Esophagus muscularis mucosa (tissue), 4 donors: ENCODE results near the gene HOXB9. TPM values are rescaled to one million over a fixed set of nuclear protein-coding genes. Genes with fewer than 3 reads are reported as not detected.

Experiments
- DNase-seq: peaks from one replicate; pipeline ENCODE4 v3.0.0-alpha.2; 2017; ENCODE audit errors: extremely low spot score
- H3K27ac ChIP-seq, 4 donors: fragments of 200-600 bp; sonication (generic); replicated peaks in 1 of 4; 1 replicate in 3 of 4; 2 replicates in 1 of 4; pipeline ENCODE4 v1.5.1; 2016 to 2019; ENCODE audit warnings: mild to moderate bottlenecking in 1 of 4
- H3K27me3 ChIP-seq, 4 donors: fragments of 200-600 bp; sonication (generic); one replicate each; pipeline versions ENCODE4 v1.5.1 to v1.6.0; 2016 to 2019
- H3K36me3 ChIP-seq, 4 donors: fragments of 200-600 bp; sonication (generic); one replicate each; pipeline ENCODE4 v1.5.1; 2016 to 2019
- H3K4me1 ChIP-seq, 4 donors: fragments of 200-600 bp; sonication (generic); one replicate each; pipeline ENCODE4 v1.5.1; 2016 to 2019
- H3K4me3 ChIP-seq, 4 donors: fragments of 200-600 bp; sonication (generic); 1 replicate in 2 of 4; 2 replicates in 2 of 4; pipeline ENCODE4 v1.5.1; 2016 to 2019; ENCODE audit warnings: mild to moderate bottlenecking in 4 of 4, moderate library complexity in 1 of 4
- H3K9me3 ChIP-seq, 4 donors: fragments of 200-600 bp; sonication (generic); 1 replicate in 3 of 4; 2 replicates in 1 of 4; pipeline ENCODE4 v1.5.1; 2016 to 2019
- EP300 ChIP-seq: sonication (generic); formaldehyde crosslinking; IDR thresholded peaks from one replicate; pipeline ENCODE4 v1.6.1; 2017; ENCODE audit warnings: antibody characterized with exemption
- POLR2A ChIP-seq: fragments of 450-650 bp; IDR thresholded peaks from one replicate; pipeline ENCODE4 v1.6.1; 2017; ENCODE audit warnings: antibody characterized with exemption, moderate library complexity, mild to moderate bottlenecking, low read depth
- POLR2AphosphoS5 ChIP-seq, 2 donors: sonication (generic); formaldehyde crosslinking; IDR thresholded peaks; one replicate each; pipeline ENCODE4 v1.6.1; 2017; ENCODE audit warnings: antibody characterized with exemption in 2 of 2
- WGBS: methylation state at CpG from one replicate; pipeline ENCODE4 v1.1.5; 2018; 5-methylcytosine and 5-hydroxymethylcytosine counted together
- intact Hi-C: fragments of 100-400 bp; cut with DNase I; formaldehyde crosslinking; loops from one replicate; pipeline ENCODE4 v1.15.1; 2023
- total RNA-seq, 4 donors: library from RNA; depleted of rRNA; stranded (reverse); fragments of >200 nt; gene quantifications; one replicate each; pipeline versions ENCODE4 v1.1.0 to v1.2.1, GENCODE V29; 2016
- TF ChIP-seq, protein P1 (sequence below), 3 experiments: fragments of 200-600 bp in 2 of 3; fragments of 450-650 bp in 1 of 3; sonication (generic) in 2 of 3; IDR thresholded peaks; one replicate each; pipeline ENCODE4 v1.5.1; 2017 to 2019; ENCODE audit warnings: antibody characterized with exemption in 3 of 3, mild to moderate bottlenecking in 2 of 3, moderate library complexity in 1 of 3

Gene HOXB9
- total RNA-seq, 4 donors from 2014 or later, result not detected

GRCh38 chr17:48591255-48592056 is 34.7 kb downstream of the HOXB9 start:
- no peak for DNase-seq
- intact Hi-C loops, result loop anchor here (5.0 kb wide), 1 partner anchor 254 kb away; no protein-coding TSS in a partner anchor
- 94% methylated on average over 10 of the region's 10 CpGs for WGBS
- H3K4me3 ChIP-seq, result peak overlapping the region in 3 of 4 donors; percentile 54 to 64 (median 57)
- H3K4me1 ChIP-seq, result peaks cover 29 to 54% (median 45%) of the 10 kb centered on the region in 4 donors
- TF ChIP-seq, protein P1, sequence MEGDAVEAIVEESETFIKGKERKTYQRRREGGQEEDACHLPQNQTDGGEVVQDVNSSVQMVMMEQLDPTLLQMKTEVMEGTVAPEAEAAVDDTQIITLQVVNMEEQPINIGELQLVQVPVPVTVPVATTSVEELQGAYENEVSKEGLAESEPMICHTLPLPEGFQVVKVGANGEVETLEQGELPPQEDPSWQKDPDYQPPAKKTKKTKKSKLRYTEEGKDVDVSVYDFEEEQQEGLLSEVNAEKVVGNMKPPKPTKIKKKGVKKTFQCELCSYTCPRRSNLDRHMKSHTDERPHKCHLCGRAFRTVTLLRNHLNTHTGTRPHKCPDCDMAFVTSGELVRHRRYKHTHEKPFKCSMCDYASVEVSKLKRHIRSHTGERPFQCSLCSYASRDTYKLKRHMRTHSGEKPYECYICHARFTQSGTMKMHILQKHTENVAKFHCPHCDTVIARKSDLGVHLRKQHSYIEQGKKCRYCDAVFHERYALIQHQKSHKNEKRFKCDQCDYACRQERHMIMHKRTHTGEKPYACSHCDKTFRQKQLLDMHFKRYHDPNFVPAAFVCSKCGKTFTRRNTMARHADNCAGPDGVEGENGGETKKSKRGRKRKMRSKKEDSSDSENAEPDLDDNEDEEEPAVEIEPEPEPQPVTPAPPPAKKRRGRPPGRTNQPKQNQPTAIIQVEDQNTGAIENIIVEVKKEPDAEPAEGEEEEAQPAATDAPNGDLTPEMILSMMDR (IDR thresholded peaks at IDR 0.05), result no peak
- TF ChIP-seq EP300, result no peak
- TF ChIP-seq POLR2AphosphoS5 (IDR thresholded peaks at IDR 0.05), result no peak
- H3K27me3 ChIP-seq, result peaks cover 6 to 48% (median 13%) of the 10 kb centered on the region in 4 donors
- H3K27ac ChIP-seq, result peak overlapping the region in 2 of 4 donors; percentile 56 to 72
- no peaks in the 10 kb centered on the region for H3K9me3 ChIP-seq
- H3K36me3 ChIP-seq, result no peaks in the 10 kb centered on the region

- Histone ChIP-seq H3K36me3 (no peaks in the 10 kb centered on the region), H3K4me1 (peaks cover 31 to 54% (median 46%) of the 10 kb centered on the region in 4 donors), H3K4me3 (no peak overlapping the region), H3K27me3 (peaks cover 0 to 40% (median 9%) of the 10 kb centered on the region in 4 donors), H3K9me3 (no peaks in the 10 kb centered on the region), H3K27ac (peak overlapping the region in 1 of 4 donors; percentile 91)
- no peak for TF ChIP-seq EP300
- TF ChIP-seq, protein P1 (IDR thresholded peaks at IDR 0.05), result no peak
- no peak for TF ChIP-seq POLR2A
- TF ChIP-seq POLR2AphosphoS5 (IDR thresholded peaks at IDR 0.05), result no peak
- intact Hi-C loops, result loop anchor here (5.0 kb wide), 1 partner anchor 253 kb away; no protein-coding TSS in a partner anchor
- DNase-seq, result no peak
Measured at GRCh38 chr17:48590607-48591161, 35.5 kb downstream of the HOXB9 start.

DNA sequence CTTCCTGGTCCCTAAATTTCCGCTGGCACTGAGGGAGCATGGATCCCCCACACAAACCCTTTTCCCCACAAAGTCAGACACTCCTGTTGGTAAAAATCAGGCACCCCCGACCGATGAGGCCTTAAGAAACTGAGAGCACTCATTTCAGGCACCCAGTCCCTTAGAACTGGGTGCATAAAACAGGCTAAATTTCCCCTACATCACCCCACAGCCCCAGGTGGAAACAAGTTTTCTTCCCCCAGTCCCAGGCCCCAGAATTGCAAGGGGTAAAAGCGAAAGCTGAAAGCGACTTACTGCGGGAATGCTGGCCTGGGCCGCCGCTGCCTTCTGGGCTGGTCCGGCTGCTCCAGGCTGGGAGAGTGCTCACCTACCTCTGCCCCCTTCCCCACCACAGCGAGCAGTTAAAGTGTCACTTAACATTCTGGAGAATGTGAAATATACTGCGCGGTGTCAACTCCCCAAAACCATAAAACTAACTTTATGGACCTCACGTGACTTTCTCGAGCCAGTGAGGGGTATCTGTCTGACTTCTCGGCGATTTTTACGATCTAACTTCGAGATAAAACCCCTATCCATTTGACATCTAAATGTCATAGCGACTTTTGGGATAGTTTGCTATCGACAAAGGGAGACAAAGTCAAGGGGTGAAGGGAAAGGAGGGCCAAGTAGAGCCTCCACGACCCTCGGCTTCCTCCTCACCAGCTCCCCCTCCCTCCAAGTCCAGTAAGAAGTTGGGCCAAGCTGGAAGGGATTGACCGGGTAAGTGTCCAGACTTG is 36.1 kb downstream of the HOXB9 start, which contains the start of gene HOXB3:
Gene HOXB3, minus strand, starts transcription at position 411 of the 776 bp plus-strand sequence. CDS start 37,767 bp downstream, outside the sequence.
- Histone ChIP-seq H3K27ac (peak within 1 kb of the TSS in 2 of 4 donors; percentile 13 to 91), H3K9me3 (no peaks in the 10 kb centered on the region), H3K4me1 (peaks cover 35 to 57% (median 48%) of the 10 kb centered on the region in 4 donors), H3K4me3 (peak within 1 kb of the TSS in 2 of 4 donors; percentile 8 to 28), H3K36me3 (no peaks in the 10 kb centered on the region), H3K27me3 (peaks cover 0 to 34% (median 4%) of the 10 kb centered on the region in 4 donors)
- 81% methylated on average over 23 of the region's 23 CpGs for WGBS
- TF ChIP-seq, protein P1 (IDR thresholded peaks at IDR 0.05), result no peak
- TF ChIP-seq POLR2A (no peak), POLR2AphosphoS5 (IDR thresholded peaks at IDR 0.05) (no peak), EP300 (no peak)
- intact Hi-C loops, result loop anchor here (5.0 kb wide), 1 partner anchor 253 kb away; no protein-coding TSS in a partner anchor
- no peak for DNase-seq

GRCh38 chr17:48589060-48589830 is 36.9 kb downstream of the HOXB9 start:
- no peak for TF ChIP-seq POLR2AphosphoS5 (IDR thresholded peaks at IDR 0.05)
- no peaks in the 10 kb centered on the region for H3K36me3 ChIP-seq
- H3K9me3 ChIP-seq, result no peaks in the 10 kb centered on the region
- DNase-seq, result no peak
- peak overlapping the region in 1 of 4 donors; percentile 91 for H3K27ac ChIP-seq
- H3K4me1 ChIP-seq, result peaks cover 42 to 60% (median 50%) of the 10 kb centered on the region in 4 donors
- 67% methylated on average over 10 of the region's 10 CpGs for WGBS
- H3K4me3 ChIP-seq, result peak overlapping the region in 2 of 4 donors; percentile 8 to 28
- intact Hi-C loops, result no loop called here
- peaks cover 0 to 26% (median 0%) of the 10 kb centered on the region in 4 donors for H3K27me3 ChIP-seq
